GM18951 (cell line): ENCODE data around the gene MYO1C.
"Not testable (repeated sequence)": the region's sequence is repeated elsewhere in the genome, so short reads cannot be mapped to it uniquely, and the experiment has no call there.

ENCODE experiments used
- POLR2A ChIP-seq: IDR thresholded peaks from 4 replicates; pipeline ENCODE4 v1.6.1; 2011; ENCODE audit warnings: mild to moderate bottlenecking; ENCODE audit not compliant: insufficient read length, insufficient read depth; ENCODE audit errors: extremely low read depth
- in situ Hi-C: fragments of 300-500 bp; cut with MboI; formaldehyde crosslinking; loops from one replicate; pipeline ENCODE4 v1.12.0; 2022; ENCODE audit warnings: low sequenced_read_pairs, mixed read lengths, inconsistent platforms; ENCODE audit not compliant: unreplicated experiment

MYO1C gene, protein sequence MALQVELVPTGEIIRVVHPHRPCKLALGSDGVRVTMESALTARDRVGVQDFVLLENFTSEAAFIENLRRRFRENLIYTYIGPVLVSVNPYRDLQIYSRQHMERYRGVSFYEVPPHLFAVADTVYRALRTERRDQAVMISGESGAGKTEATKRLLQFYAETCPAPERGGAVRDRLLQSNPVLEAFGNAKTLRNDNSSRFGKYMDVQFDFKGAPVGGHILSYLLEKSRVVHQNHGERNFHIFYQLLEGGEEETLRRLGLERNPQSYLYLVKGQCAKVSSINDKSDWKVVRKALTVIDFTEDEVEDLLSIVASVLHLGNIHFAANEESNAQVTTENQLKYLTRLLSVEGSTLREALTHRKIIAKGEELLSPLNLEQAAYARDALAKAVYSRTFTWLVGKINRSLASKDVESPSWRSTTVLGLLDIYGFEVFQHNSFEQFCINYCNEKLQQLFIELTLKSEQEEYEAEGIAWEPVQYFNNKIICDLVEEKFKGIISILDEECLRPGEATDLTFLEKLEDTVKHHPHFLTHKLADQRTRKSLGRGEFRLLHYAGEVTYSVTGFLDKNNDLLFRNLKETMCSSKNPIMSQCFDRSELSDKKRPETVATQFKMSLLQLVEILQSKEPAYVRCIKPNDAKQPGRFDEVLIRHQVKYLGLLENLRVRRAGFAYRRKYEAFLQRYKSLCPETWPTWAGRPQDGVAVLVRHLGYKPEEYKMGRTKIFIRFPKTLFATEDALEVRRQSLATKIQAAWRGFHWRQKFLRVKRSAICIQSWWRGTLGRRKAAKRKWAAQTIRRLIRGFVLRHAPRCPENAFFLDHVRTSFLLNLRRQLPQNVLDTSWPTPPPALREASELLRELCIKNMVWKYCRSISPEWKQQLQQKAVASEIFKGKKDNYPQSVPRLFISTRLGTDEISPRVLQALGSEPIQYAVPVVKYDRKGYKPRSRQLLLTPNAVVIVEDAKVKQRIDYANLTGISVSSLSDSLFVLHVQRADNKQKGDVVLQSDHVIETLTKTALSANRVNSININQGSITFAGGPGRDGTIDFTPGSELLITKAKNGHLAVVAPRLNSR

DNA sequence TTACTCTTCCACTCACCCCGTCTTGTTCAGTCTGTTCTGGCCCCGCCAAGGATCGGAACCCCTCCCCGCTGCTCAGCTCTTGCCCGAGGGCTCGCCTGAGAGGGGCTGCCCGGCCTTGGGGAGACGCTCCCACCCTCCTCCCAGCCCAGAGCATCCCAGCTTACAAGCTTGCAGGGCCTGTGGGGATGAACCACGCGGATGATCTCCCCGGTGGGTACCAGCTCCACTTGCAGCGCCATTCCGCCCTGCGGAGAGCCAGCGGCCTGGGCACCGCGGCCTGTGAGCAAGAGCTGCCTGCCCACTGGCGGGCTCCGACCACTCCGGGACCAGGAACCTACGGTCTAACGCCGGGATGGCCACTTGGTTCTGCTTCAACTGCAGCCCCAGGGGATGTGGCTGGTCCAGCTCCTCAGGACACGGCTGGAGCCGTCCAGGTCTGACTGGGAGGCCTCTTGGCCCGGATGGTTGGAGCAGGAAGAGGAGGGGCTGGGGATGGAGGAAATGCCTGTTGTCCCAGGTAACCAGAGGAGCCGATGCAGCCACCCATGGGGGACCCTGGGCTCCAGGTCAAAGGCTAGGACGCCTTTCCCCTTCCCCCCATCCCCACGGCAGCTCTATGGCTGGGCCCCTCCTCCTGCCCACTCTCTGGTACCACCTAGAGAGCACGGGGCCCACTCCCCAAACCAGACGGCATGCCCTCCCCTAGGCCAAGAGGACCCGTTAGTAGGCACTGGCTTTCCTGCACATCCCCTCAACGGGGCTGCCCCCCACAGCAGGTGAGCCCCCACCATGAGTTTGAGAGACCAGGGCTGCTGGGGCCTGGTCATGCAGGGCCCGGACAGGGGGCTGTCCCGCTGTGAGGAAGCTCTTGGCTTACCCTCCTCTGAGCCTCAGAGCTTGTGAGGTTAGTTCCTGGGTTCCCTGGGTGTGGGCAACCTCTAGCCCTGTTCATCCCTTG lies at the start of gene MYO1C:
Gene MYO1C, minus strand, starts transcription at position 438 of the 958 bp plus-strand sequence. Its CDS starts 199 bp downstream, at position 239.
- no peak for TF ChIP-seq POLR2A
- in situ Hi-C loops, result no loop called here

DNA sequence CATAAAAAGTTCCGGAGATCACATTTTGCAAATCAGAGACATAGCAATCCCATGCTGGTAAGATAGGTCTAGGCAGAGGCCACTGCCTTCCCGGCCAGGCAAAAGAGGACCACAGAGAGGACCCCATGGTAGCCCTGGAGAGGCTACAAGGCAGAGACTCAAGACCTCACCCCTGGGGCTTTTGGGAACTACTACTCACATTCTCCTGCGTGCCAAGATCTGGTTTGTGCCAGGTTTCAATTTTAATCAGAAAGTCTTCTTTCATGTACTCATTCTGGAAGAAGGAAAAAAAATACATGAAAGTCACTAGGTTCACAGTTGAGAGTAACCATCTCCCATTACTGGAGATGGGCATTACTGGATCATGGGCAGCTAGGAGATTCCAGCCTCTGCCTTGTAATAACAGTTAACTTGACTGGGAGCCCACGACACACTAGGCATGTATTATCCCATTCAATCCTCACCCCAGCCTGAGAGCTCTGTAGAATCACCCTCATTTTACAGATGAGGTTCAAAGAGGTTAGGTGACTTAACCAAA lies 49.0 kb upstream of the MYO1C start:
- no peak for TF ChIP-seq POLR2A
- in situ Hi-C loops, result no loop called here

DNA sequence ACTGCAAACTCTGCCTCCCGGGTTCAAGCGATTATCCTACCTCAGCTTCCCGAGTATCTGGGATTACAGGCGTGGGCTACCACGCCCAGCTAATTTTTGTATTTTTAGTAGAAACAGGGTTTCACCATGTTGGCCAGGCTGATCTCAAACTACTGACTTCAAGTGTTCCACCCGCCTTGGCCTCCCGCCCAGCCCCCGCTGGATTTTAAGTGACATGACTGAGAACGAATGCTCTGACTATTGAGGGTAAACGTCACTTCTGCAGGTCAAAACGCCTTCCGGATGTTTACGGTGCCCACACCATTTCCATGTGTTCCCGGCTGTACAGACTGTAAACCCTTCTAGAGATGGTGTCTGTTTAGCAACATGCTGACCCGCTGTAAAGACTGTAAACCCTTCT lies 47.3 kb upstream of the MYO1C start:
- in situ Hi-C loops, result no loop called here
- no peak for TF ChIP-seq POLR2A

DNA sequence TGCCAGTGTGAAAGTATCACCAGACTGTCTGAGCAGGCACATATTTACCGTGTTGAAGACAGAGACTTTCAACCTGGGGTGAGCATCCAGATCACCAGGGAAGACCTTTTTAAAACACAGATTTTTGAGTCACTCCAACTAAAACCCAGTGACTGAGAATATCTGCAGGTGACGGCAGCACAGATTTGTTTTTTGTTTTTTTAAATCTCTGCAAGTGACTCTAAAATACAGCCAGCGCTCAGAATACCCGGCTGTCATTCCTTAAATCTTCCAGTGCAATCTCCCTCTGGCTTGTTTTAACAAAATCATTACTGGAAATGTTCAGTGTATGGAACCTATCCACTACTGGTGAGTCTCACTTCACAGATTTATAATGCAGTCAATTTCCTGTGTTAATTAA lies 43.3 kb upstream of the MYO1C start:
- no peak for TF ChIP-seq POLR2A
- in situ Hi-C loops, result no loop called here

DNA sequence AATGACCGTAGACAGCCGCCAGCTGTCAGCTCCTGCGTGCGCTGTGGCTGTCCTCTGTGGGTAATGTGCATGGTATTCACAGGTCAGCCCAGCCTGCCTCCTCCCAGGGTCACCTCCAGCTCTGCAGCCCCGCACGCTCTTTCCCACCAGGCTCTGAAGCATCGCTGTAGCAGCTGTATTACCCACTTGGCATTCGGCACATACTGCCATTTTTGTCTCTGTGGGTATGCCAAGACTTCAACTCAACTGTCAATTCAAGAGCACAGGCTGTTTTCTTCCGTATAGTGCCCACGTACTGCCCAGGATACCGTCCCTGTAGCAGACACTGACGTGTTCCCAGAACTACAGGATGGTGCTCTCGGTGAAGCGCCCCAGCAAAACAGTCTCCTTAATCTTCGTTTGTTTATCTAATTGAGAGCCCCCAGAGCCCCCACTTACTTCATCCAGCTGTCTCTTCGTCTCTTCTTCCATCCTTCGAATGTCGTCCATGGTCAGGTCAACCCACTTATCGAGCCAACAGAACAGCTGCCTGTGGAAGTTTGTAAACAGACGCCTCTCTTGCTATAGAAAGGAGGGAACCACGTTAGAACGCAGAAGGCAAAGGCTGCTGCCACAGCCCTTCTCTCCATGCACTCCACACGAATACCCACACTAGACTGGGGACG lies 41.3 kb upstream of the MYO1C start:
- TF ChIP-seq POLR2A, result no peak
- in situ Hi-C loops, result no loop called here

DNA sequence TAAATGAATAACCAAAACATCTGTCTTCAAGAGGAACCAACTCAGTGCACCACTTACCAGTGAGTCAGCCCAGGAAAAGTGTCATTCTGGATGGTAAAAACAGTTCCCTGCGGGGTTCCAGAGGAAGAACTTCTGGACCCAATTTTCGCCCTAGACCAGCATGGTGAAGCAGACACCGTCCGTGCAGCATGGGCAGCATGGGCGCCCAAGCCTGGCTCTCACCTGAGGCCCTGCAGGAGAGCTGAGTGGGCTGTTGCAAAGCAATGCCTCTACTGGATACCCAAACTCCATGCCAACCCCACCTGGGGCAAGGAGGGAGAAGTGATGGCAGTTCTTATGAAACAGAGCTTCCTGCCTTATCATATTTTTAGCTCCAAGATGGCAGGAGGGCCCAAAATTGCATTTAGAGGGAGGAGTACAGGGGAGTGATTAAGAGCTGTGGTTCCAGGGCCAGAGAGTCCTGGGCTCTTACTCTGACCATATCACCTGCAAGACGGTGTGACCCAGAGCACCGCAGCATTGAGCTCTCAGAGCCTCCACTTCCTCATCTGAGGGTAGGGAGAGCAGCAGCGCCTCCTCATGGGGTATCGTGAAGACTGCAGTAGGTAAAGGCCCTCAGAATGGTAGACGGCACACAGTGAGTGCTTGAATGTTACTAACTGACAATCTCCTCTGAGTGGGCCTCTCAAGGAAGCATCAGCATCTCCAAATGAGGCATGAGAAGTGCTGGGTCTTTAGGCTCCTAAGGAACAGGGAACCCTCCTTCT lies 40.5 kb upstream of the MYO1C start:
- in situ Hi-C loops, result no loop called here
- no peak for TF ChIP-seq POLR2A

DNA sequence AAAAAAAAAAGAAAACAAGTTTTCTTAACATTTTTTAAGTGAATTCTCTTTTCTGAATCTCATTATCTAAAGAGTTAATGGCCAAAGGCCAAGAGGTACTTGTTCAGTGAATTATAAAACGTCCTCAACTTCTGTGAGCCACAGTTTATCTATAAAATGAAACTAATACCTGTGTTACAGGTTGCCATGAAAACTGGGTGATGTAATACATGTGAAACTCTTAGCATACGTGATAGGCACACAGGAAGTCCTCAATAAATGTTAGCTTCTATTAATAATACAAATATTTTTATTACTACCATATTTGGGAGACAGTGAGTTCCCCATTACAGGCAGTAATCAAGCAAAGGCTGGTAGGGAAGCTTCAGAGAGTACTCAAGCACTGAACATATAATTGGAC lies 37.4 kb upstream of the MYO1C start:
- no peak for TF ChIP-seq POLR2A
- in situ Hi-C loops, result no loop called here

DNA sequence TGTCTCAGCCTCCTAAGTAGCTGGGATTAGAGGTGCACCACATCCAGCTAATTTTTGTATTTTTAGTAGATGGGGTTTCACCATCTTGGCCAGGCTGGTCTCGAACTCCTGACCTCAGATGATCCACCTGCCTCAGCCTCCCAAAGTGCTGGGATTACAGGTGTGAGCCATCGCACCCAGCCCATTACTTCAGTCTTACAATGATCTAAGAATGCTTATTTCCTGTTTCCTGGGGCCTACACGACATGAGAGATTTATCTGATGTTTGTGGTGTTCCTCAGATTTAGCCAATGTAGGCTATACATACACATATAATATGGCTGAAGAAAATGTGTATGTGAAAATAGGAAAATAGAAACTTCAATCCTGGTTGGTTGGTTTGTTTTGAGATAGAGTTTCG lies 34.4 kb upstream of the MYO1C start:
- in situ Hi-C loops, result not testable (repeated sequence)

DNA sequence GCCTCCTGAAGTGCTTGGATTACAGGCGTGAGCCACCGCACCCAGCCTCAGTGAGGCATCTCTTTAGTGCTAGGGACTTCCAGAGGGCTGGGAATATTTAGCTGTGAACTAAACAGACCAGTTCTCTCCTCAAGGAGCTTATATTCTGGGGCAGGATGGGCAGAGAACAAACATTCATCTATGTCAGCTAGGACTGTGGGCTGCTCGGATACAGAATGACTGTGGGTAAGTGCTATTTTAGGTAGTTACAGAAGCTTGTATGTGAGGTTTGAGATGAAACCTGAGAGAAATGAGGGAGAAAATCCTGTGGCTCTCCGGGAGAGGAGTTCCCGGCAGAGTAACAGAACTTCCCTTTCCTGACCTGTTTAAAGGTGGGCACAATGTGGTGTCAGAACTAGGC lies 30.1 kb upstream of the MYO1C start:
- in situ Hi-C loops, result loop anchor here (25.0 kb wide), 1 partner anchor 160 kb away; no protein-coding TSS in a partner anchor
- TF ChIP-seq POLR2A, result no peak

DNA sequence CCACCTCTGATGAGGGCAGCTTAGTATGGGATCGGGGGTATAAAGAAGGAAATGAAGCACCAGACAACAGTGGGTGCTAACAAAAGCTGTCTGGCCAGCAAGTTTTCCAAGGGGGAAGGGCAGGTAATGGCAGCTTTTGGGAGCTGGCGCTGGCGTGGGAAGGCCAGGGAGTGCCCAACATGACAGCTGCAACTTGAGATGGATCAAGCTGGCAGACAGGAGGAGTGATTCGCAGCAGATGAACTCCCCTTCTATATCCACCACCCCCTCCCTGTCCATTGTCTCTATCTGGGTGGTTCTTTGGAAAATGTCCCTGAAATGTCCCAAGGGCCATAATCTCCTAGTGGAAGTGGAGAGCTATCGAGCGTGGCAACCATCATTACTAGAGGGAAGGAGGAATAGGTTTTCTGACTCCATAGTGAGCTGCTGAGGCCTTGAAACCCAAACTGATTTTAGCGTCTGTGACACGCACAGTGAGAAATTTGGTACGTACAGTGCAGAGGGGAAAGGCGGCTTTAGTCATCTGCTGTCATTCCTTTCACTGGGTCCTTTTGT lies 28.7 kb upstream of the MYO1C start:
- in situ Hi-C loops, result loop anchor here (25.0 kb wide), 1 partner anchor 159 kb away; no protein-coding TSS in a partner anchor
- TF ChIP-seq POLR2A, result no peak

DNA sequence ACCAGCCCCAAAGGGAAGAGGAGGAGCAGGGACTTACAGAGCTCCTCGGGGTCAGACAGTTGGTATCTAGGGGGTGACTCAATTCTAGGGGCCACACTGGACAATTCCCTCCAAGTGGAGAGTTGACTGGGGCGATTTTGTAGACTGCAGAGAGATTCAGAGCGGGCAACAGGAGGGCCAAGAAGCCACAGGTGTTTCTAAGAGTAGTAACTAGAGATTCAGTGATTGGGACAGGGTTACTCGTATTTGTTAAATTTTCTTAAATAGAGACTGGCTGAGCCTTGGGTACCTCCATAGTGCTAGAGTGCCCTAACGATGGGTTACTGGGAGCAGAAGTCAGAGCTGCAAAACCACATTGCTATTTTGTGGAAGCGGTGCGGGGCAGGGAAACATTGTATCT lies 27.2 kb upstream of the MYO1C start:
- in situ Hi-C loops, result loop anchor here (10.0 to 25.0 kb wide), 2 partner anchors 157 to 265 kb away; no protein-coding TSS in a partner anchor
- no peak for TF ChIP-seq POLR2A
